Pancreas (tissue), 10 donors: ENCODE measurements around the gene SNTA1. TPM values are rescaled to one million over a fixed set of nuclear protein-coding genes. Genes with fewer than 3 reads are reported as not detected.

ENCODE experiments used
- ATAC-seq, 4 donors: fragments of 200-7000 bp; cut with Tn5 transposase; one replicate each; pipeline versions ENCODE4 v1.8.0 to v1.9.1; 2020; ENCODE audit warnings: mild to moderate bottlenecking in 4 of 4, moderate library complexity in 4 of 4
- DNase-seq, 6 donors: peaks; one replicate each; pipeline ENCODE4 v3.0.0-alpha.2; 2020
- FAIRE-seq: peaks from 2 replicates; lab custom pipeline; 2012; peaks lifted over from hg19 to GRCh38; lab: Jason Lieb, UNC
- H3K27ac ChIP-seq, 4 donors: fragments of 200-600 bp; sonication (generic); 1 replicate in 3 of 4; 2 replicates in 1 of 4; pipeline versions ENCODE4 v1.5.0 to v1.8.0; 2020
- H3K27me3 ChIP-seq, 4 donors: fragments of 200-600 bp; one replicate each; pipeline ENCODE4 v1.8.0; 2021
- H3K36me3 ChIP-seq, 3 donors: fragments of 200-600 bp; sonication (generic) in 1 of 3; one replicate each; pipeline versions ENCODE4 v1.5.0 to v1.8.0; 2020 to 2021
- H3K4me1 ChIP-seq, 3 donors: fragments of 200-600 bp; one replicate each; pipeline ENCODE4 v1.8.0; 2021
- H3K4me3 ChIP-seq, 4 donors: fragments of 200-600 bp; sonication (generic) in 2 of 4; one replicate each; pipeline versions ENCODE4 v1.5.0 to v1.8.0; 2020 to 2021
- H3K9me3 ChIP-seq, 4 donors: fragments of 200-600 bp; one replicate each; pipeline ENCODE4 v1.8.0; 2021
- WGBS, 2 donors: extraction: QIAGEN DNeasy Blood & Tissue Kit; methylation state at CpG; one replicate each; pipeline ENCODE4 v1.1.7; 2013; 5-methylcytosine and 5-hydroxymethylcytosine counted together
- intact Hi-C, 3 donors: fragments of 100-400 bp; cut with DNase I; formaldehyde crosslinking; loops; one replicate each; pipeline versions ENCODE4 v1.11.1 to v1.14.2; 2022
- polyA plus RNA-seq, 2 donors: library from polyadenylated mRNA; stranded (reverse); fragments of 200-250 nt; gene quantifications; one replicate each; pipeline ENCODE4 v1.2.3, GENCODE V29; 2013
- total RNA-seq, 6 donors: library from RNA; stranded (reverse); fragmentation: NEBNext Ultra II Directional in 4 of 6; extraction: Animal tissue kit (Norgen Biotek cat#: 25700) in 4 of 6; gene quantifications; one replicate each; pipeline versions ENCODE4 v1.2.1 to v1.2.4, GENCODE V29; 2021 to 2023
- TF ChIP-seq, protein P1 (sequence below), 4 donors: fragments of 200-600 bp; sonication (generic) in 3 of 4; IDR thresholded peaks; one replicate each; pipeline versions ENCODE4 v1.5.0 to v1.8.0; 2021; ENCODE audit warnings: antibody characterized with exemption in 4 of 4
- donor health status: healthy with polysubstance abuse.
- donor health status: DM: no; HTN: no; CAD: no; lungs with moderate emphysema.
- donor health status: DM: no; HTN: no; CAD: no.
- donor health status: control.
- donor health status: control.
- donor health status: Bipolar disorder and iron deficiency.
- donor health status: DM: yes; HTN: yes; CAD: no.
- donor health status: DM: no; HTN: no; CAD: no.
- donor health status: DM: no; HTN: no; CAD: no.
- donor health status: DM: yes; HTN: yes; CAD: no.

The SNTA1 gene
- total and polyA plus RNA-seq, 8 donors, result 4.2 to 10.9 (median 6.8) TPM

DNA sequence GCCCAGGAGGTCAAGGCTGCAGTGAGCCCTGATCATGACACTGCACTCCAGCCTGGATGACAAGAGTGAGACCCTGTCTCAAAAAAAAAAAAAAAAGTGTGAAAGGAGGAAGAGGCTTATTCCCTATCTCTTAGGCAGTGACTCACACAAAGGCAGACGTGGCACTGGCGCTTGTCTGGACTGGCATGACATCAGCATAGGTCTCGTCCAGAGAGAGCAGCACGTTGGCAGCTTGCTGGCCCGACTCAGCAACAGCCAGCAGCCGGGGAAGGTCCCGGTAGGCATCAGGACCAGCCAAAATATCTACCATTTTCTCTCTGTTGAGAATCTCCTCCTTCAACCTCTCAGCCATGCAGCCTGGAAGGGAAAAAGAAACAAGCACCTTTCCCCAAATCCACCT lies 56.4 kb downstream of the SNTA1 start:
- Histone ChIP-seq H3K27me3 (no peaks in the 10 kb centered on the region), H3K9me3 (no peaks in the 10 kb centered on the region), H3K4me1 (no peaks in the 10 kb centered on the region), H3K27ac (no peak overlapping the region), H3K36me3 (peaks cover 0 to 54% (median 13%) of the 10 kb centered on the region in 3 donors), H3K4me3 (no peak overlapping the region)
- 86% methylated on average over 7 of the region's 7 CpGs for WGBS, 2 donors
- no peak for FAIRE-seq
- ATAC-seq, result no peak
- DNase-seq, result no peak
- intact Hi-C loops, result no loop called here
- TF ChIP-seq, protein P1, sequence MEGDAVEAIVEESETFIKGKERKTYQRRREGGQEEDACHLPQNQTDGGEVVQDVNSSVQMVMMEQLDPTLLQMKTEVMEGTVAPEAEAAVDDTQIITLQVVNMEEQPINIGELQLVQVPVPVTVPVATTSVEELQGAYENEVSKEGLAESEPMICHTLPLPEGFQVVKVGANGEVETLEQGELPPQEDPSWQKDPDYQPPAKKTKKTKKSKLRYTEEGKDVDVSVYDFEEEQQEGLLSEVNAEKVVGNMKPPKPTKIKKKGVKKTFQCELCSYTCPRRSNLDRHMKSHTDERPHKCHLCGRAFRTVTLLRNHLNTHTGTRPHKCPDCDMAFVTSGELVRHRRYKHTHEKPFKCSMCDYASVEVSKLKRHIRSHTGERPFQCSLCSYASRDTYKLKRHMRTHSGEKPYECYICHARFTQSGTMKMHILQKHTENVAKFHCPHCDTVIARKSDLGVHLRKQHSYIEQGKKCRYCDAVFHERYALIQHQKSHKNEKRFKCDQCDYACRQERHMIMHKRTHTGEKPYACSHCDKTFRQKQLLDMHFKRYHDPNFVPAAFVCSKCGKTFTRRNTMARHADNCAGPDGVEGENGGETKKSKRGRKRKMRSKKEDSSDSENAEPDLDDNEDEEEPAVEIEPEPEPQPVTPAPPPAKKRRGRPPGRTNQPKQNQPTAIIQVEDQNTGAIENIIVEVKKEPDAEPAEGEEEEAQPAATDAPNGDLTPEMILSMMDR (IDR thresholded peaks at IDR 0.05), result no peak

DNA sequence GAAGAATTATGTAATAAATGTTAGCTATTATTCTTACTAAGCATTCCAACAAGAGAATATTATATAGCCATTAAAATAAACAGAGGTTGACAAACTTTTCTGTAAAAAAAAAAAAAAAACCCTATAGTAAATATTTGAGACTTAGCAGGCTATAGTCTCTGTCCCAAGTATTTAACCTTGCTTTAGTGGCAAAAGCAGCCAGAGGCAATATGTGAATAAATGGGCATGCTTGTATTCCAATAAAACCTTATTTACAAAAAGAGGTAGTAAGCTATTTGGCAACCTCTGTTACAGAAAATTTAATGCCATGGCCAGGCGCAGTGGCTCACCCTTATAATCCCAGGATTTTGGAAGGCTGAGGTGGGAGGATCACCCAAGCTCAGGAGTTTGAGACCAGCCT lies 56.9 kb downstream of the SNTA1 start:
- peaks cover 0 to 54% (median 13%) of the 10 kb centered on the region in 3 donors for H3K36me3 ChIP-seq
- no peaks in the 10 kb centered on the region for H3K27me3 ChIP-seq
- FAIRE-seq (no peak), DNase-seq (no peak), ATAC-seq (no peak)
- H3K9me3 ChIP-seq, result no peaks in the 10 kb centered on the region
- no peak overlapping the region for H3K4me3 ChIP-seq
- TF ChIP-seq, protein P1 (IDR thresholded peaks at IDR 0.05), result no peak
- H3K27ac ChIP-seq, result no peak overlapping the region
- H3K4me1 ChIP-seq, result no peaks in the 10 kb centered on the region
- intact Hi-C loops, result no loop called here
- WGBS, 2 donors, result 100% methylated on average over 1 of the region's 1 CpG

DNA sequence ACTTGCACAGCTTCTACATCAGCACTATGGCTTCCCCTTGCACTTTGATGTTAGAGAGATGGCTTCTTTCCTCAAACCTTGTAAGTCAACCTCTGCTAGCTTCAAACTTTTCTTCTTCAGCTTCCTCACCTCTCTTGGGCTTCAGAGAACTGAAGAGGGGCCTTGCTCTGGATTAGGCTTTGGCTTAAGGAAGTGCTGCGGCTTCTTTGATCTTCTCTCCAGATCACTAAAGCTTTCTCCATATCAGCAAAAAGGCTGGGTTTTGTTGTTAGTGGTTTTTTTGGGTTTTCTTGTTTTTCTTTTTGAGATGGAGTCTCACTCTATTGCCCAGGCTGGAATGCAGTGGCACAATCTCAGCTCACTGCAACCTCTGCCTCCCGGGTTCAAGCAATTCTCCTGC lies 66.2 kb downstream of the SNTA1 start:
- TF ChIP-seq, protein P1 (IDR thresholded peaks at IDR 0.05), result no peak
- WGBS, 2 donors, result 93 to 100% methylated on average over 2 of the region's 2 CpGs
- no peak for ATAC-seq
- no peak for DNase-seq
- Histone ChIP-seq H3K9me3 (no peaks in the 10 kb centered on the region), H3K4me1 (no peaks in the 10 kb centered on the region), H3K27ac (no peak overlapping the region), H3K4me3 (no peak overlapping the region), H3K36me3 (peaks cover 0 to 28% (median 7%) of the 10 kb centered on the region in 3 donors), H3K27me3 (no peaks in the 10 kb centered on the region)
- intact Hi-C loops, result no loop called here
- no peak for FAIRE-seq

DNA sequence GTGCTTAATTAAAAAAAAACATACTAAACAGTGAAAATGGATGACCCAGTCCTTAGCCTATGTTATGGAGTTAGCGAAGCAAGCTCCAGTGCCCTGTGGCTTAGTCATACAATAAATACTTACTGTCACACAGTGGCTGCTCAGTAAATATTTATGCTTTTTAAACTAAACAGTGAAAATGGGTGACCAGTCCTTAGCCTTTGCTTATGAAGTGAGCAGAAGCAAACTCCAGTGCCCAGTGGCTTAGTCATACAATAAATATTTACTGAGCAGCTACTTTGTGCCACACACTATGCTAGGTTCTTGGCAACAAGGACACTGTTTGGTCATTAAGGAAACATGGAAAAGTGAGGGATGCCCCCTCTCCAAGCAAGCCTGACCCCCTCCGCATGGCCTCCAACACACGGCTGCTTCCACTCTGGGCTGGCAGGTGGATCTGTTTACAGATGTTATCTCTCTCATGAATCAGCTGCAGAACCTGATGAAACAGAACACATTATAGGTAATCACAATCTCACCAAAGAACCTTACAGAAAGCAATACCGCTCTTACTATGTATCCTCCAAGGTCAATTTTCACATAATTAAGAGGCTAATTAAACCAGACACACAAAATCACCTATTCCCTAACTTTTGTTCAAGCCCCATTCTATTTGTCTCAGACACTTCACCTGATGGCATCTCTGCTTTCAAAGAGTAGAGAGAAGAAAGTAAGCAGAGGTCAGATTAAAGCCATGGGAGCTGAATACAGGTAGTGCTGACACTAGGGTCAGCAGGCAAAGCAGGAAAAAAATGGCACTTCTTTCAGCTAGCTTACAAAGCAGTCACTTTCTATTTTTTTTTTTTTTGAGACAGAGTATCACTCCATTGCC lies 69.6 kb downstream of the SNTA1 start:
- TF ChIP-seq, protein P1 (IDR thresholded peaks at IDR 0.05), result no peak
- H3K36me3 ChIP-seq, result peaks cover 0 to 29% (median under 1%) of the 10 kb centered on the region in 3 donors
- no peak overlapping the region for H3K27ac ChIP-seq
- intact Hi-C loops, result no loop called here
- WGBS, 2 donors, result 88 to 90% methylated on average over 4 of the region's 4 CpGs
- DNase-seq (peak in 3 of 6 donors; percentile 17 to 47 (median 21)), ATAC-seq (peak; percentile 60 to 88 (median 74)), FAIRE-seq (no peak)
- H3K9me3 ChIP-seq, result no peaks in the 10 kb centered on the region
- no peaks in the 10 kb centered on the region for H3K27me3 ChIP-seq
- H3K4me1 ChIP-seq, result no peaks in the 10 kb centered on the region
- H3K4me3 ChIP-seq, result no peak overlapping the region

DNA sequence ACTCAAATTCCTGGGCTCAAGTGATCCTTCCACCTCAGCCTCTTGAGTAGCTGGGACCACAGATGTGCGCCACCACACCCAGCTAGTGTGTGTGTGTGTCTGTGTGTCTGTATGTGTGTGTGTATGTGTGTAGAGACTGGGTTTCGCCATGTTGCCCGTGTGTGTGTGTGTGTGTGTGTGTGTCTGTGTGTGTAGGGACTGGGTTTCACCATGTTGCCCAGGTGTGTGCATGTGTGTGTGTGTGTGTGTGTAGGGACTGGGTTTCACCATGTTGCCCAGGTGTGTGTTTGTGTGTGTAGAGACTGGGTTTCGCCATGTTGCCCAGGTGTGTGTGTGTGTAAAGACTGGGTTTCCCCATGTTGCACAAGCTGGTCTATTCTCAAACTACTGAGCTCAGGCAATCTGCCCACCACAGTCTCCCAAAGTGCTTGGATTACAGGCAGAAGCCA lies 70.5 kb downstream of the SNTA1 start:
- no peak overlapping the region for H3K27ac ChIP-seq
- no peak for ATAC-seq
- DNase-seq, result no peak
- WGBS, 2 donors, result 88 to 93% methylated on average over 4 of the region's 4 CpGs
- intact Hi-C loops, result no loop called here
- no peak overlapping the region for H3K4me3 ChIP-seq
- FAIRE-seq, result no peak
- no peaks in the 10 kb centered on the region for H3K4me1 ChIP-seq
- no peaks in the 10 kb centered on the region for H3K27me3 ChIP-seq
- H3K36me3 ChIP-seq, result peaks cover 0 to 26% (median 0%) of the 10 kb centered on the region in 3 donors
- TF ChIP-seq, protein P1 (IDR thresholded peaks at IDR 0.05), result no peak
- H3K9me3 ChIP-seq, result no peaks in the 10 kb centered on the region
